Measurements from ENCODE around the gene C11orf21. TPM values are rescaled to one million over a fixed set of nuclear protein-coding genes. Genes with fewer than 3 reads are reported as not detected.

C11orf21 gene
- total and polyA plus RNA-seq, 2 of the 8 experiments (the other 6 are each of a cell fraction or from before 2014, with no cell fraction given) = not detected

- TF ChIP-seq NANOG (IDR thresholded peaks at IDR 0.05; ENCODE audit: insufficient read depth, low read depth, low read length, poor library complexity, severe bottlenecking) = no peak
- no peak for TF ChIP-seq SIRT6 (IDR thresholded peaks at IDR 0.05; ENCODE audit: low read length)
- no peak for TF ChIP-seq CBX5 (IDR thresholded peaks at IDR 0.05; ENCODE audit: low read depth, low read length)
- TF ChIP-seq EP300 (IDR thresholded peaks at IDR 0.05; ENCODE audit: borderline replicate concordance in 1 of 2, low read depth in 2 of 2, low read length in 2 of 2) = no peak
- TF ChIP-seq RFX5 (IDR thresholded peaks at IDR 0.05; ENCODE audit: borderline replicate concordance, low read depth, low read length) = no peak
- TF ChIP-seq SP2 (IDR thresholded peaks at IDR 0.05; ENCODE audit: low read length) = no peak
- TF ChIP-seq BRCA1 (IDR thresholded peaks at IDR 0.05; ENCODE audit: low read depth, low read length) = no peak
- no peak for TF ChIP-seq SAP30 (IDR thresholded peaks at IDR 0.05; ENCODE audit: insufficient read depth, insufficient replicate concordance, low read length)
- TF ChIP-seq JUND (IDR thresholded peaks at IDR 0.05; ENCODE audit: low read length) = no peak
- no peak for TF ChIP-seq ATF3 (IDR thresholded peaks at IDR 0.05; ENCODE audit: insufficient read depth, low read depth, low read length)
- TF ChIP-seq SUZ12 (IDR thresholded peaks at IDR 0.05; ENCODE audit: low read length) = peak; percentile 45
- TF ChIP-seq POLR2AphosphoS5 (IDR thresholded peaks at IDR 0.05; ENCODE audit: low read depth, low read length) = no peak
- TF ChIP-seq BACH1 (IDR thresholded peaks at IDR 0.05; ENCODE audit: low read length) = no peak
- no peak for TF ChIP-seq YY1 (IDR thresholded peaks at IDR 0.05; ENCODE audit: low read depth, low read length)
- TF ChIP-seq RAD21 (IDR thresholded peaks at IDR 0.05 in 1 of 2, conservative IDR thresholded peaks at IDR 0.05 in 1 of 2; ENCODE audit: low read depth in 2 of 2, low read length in 2 of 2) = no peak
- no peak for TF ChIP-seq KDM5A (IDR thresholded peaks at IDR 0.05; ENCODE audit: low read length)
- TF ChIP-seq, protein P1, sequence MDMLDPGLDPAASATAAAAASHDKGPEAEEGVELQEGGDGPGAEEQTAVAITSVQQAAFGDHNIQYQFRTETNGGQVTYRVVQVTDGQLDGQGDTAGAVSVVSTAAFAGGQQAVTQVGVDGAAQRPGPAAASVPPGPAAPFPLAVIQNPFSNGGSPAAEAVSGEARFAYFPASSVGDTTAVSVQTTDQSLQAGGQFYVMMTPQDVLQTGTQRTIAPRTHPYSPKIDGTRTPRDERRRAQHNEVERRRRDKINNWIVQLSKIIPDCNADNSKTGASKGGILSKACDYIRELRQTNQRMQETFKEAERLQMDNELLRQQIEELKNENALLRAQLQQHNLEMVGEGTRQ (IDR thresholded peaks at IDR 0.05; ENCODE audit: low read length) = no peak
- TF ChIP-seq KDM1A (IDR thresholded peaks at IDR 0.05; ENCODE audit: borderline replicate concordance, low read length) = no peak
- TF ChIP-seq, protein P2, sequence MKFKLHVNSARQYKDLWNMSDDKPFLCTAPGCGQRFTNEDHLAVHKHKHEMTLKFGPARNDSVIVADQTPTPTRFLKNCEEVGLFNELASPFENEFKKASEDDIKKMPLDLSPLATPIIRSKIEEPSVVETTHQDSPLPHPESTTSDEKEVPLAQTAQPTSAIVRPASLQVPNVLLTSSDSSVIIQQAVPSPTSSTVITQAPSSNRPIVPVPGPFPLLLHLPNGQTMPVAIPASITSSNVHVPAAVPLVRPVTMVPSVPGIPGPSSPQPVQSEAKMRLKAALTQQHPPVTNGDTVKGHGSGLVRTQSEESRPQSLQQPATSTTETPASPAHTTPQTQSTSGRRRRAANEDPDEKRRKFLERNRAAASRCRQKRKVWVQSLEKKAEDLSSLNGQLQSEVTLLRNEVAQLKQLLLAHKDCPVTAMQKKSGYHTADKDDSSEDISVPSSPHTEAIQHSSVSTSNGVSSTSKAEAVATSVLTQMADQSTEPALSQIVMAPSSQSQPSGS (IDR thresholded peaks at IDR 0.05; ENCODE audit: low read length) = no peak
- no peak for TF ChIP-seq TEAD4 (IDR thresholded peaks at IDR 0.05; ENCODE audit: low read depth, low read length)
- no peak for TF ChIP-seq SP4 (IDR thresholded peaks at IDR 0.05; ENCODE audit: low read length)
Observed at GRCh38 chr11:2268729-2269600, 32.8 kb downstream of the C11orf21 start (continued).

Data from H1 (cell line).